PFSK-1 (cell line): ENCODE measurements around the gene PGS1.

ENCODE experiments used
- FOXP2 ChIP-seq: optimal IDR thresholded peaks from 2 replicates; pipeline ENCODE3; 2011; ENCODE audit warnings: borderline replicate concordance, control low read depth, inconsistent platforms; ENCODE audit not compliant: insufficient read depth; ENCODE audit errors: extremely low read length, extremely low read depth
- POLR2AphosphoS5 ChIP-seq: IDR thresholded peaks from 2 replicates; pipeline ENCODE4 v1.6.1; 2012; ENCODE audit warnings: low read depth, mild to moderate bottlenecking, control low read depth, low read length, moderate library complexity
- REST ChIP-seq, 2 experiments: IDR thresholded peaks; 2 replicates each; pipeline versions ENCODE4 v1.6.1 to v1.8.0; 2011 to 2012; ENCODE audit warnings: low read depth in 2 of 2, low read length in 2 of 2, control low read depth in 1 of 2, inconsistent platforms in 1 of 2, mild to moderate bottlenecking in 1 of 2, moderate library complexity in 1 of 2; ENCODE audit not compliant: insufficient read depth in 1 of 2
- SIN3A ChIP-seq: IDR thresholded peaks from 2 replicates; pipeline ENCODE4 v1.6.1; 2012; ENCODE audit warnings: mild to moderate bottlenecking, low read length, moderate library complexity, borderline replicate concordance; ENCODE audit not compliant: insufficient read depth
- TAF1 ChIP-seq: IDR thresholded peaks from 2 replicates; pipeline ENCODE4 v1.6.1; 2012; ENCODE audit warnings: low read length, control low read depth, borderline replicate concordance; ENCODE audit not compliant: insufficient read depth

The PGS1 gene

GRCh38 chr17:78472035-78472905 is 93.8 kb downstream of the PGS1 start:
- TF ChIP-seq POLR2AphosphoS5 (no peak), TAF1 (no peak), FOXP2 (no peak), SIN3A (no peak), REST (IDR thresholded peaks at IDR 0.05; ENCODE audit: insufficient read depth in 1 of 2, low read depth in 2 of 2, low read length in 2 of 2) (no peak)

- TF ChIP-seq POLR2AphosphoS5 (no peak), SIN3A (no peak), REST (IDR thresholded peaks at IDR 0.05; ENCODE audit: insufficient read depth in 1 of 2, low read depth in 2 of 2, low read length in 2 of 2) (no peak), TAF1 (no peak), FOXP2 (no peak)
These were observed 95.6 kb downstream of the PGS1 start for GRCh38 chr17:78473951-78474613.
